Measurements from ENCODE around the gene ATRIP. TPM values are rescaled to one million over a fixed set of nuclear protein-coding genes. Genes with fewer than 3 reads are reported as not detected.
A peak's percentile ranks its signal among the peaks of the same experiment; 100 is the strongest.
"Not testable (repeated sequence)": the region's sequence is repeated elsewhere in the genome, so short reads cannot be mapped to it uniquely, and the experiment has no call there.

The ATRIP gene
- total and polyA plus RNA-seq, 4 experiments from 2014 or later = 11.3 to 15.4 (median 15.1) TPM

DNA sequence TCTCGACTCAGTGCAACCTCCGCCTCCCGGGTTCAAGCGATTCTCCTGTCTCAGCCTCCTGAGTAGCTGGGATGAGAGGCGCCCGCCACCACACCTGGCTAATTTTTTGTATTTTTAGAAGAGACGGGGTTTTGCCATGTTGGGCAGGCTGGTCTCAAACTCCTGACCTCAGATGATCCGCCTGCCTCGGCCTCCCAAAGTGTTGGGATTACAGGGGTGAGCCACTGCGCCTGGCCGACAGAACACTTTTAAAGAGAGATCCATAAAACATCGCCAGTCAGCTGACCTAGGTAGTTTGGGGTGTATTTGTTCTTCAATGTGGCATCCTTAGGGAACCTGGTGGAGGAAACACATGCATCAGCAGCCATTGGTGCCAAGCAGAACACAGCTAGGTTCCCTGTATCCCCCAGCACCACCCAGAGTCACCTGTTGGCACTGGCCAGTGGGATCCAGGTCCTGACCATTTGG, 45.1 kb upstream of the ATRIP start:
- not testable (repeated sequence) for H3K27ac ChIP-seq (ENCODE audit: low read depth, low read length); H3K36me3 Mint-ChIP-seq; DNase-seq; H3K9me3 Mint-ChIP-seq; H3K4me3 ChIP-seq (ENCODE audit: low read length in 2 of 2); H3K9me3 ChIP-seq (ENCODE audit: control insufficient read depth in 1 of 2, low read length in 2 of 2); H3K27me3 ChIP-seq (ENCODE audit: insufficient read depth, low read length); H3K36me3 ChIP-seq (ENCODE audit: insufficient read depth, low read length); H3K4me1 ChIP-seq (ENCODE audit: insufficient read depth, low read length); H3K27ac Mint-ChIP-seq; H3K4me3 Mint-ChIP-seq; H3K4me1 Mint-ChIP-seq; H3K27me3 Mint-ChIP-seq
- intact Hi-C loops (cut with micrococcal nuclease) = loop anchor here (1.0 to 2.0 kb wide), 7 partner anchors 35 to 339 kb away; partner anchors contain the start of gene UQCRC1
- POLR2A ChIA-PET (ENCODE audit: partially characterized antibody) = interaction anchor here (1.1 to 2.2 kb wide), 7 partner anchors 33 to 208 kb away, joined by 3 to 15 read pairs (median 11); partner anchors contain the start of genes CCDC51, PFKFB4, TMA7 and UQCRC1
- CTCF ChIA-PET (ENCODE audit: partially characterized antibody) = interaction anchor here (0.6 to 13.7 kb wide), 47 partner anchors 8 to 382 kb away, joined by 3 to 381 read pairs (median 6); partner anchors contain the start of genes ATRIP, CCDC51, NME6 and PFKFB4

DNA sequence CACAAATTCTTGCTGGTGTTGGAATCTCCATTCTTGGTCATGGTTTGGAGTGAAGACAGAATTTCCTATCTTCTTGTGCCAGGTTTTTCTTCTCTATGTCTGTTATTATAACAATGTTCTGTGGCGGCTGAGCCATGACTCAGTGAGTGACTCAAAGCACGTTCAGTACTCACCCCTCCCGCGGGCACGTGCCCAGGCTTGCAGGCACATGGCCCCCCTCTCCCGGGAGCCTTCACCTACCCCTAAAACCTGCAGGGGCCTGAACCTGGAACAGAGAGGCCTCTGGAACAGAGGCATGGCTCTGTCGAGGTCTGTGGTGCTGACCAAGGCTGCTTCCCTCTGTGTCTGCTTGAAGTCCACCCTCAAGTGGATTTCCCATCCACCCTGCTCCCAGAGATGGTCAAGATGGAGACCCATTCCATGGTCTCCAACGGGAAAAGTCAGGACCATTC, 44.2 kb upstream of the ATRIP start:
- Histone ChIP-seq H3K9me3 (ENCODE audit: control insufficient read depth in 1 of 2, low read length in 2 of 2) (no peaks in the 10 kb centered on the region), H3K4me3 (ENCODE audit: low read length in 2 of 2) (no peak overlapping the region), H3K36me3 (ENCODE audit: insufficient read depth, low read length) (no peaks in the 10 kb centered on the region), H3K27me3 (ENCODE audit: insufficient read depth, low read length) (no peaks in the 10 kb centered on the region), H3K4me1 (ENCODE audit: insufficient read depth, low read length) (no peaks in the 10 kb centered on the region), H3K27ac (ENCODE audit: low read depth, low read length) (no peak overlapping the region)
- DNase-seq = no peak
- intact Hi-C loops (cut with micrococcal nuclease) = no loop called here
- H3K9me3 Mint-ChIP-seq = no peaks in the 10 kb centered on the region
- POLR2A ChIA-PET (ENCODE audit: partially characterized antibody) = no interaction called here
- peaks cover 0 to 2% of the 10 kb centered on the region in 2 donors for H3K27me3 Mint-ChIP-seq
- H3K36me3 Mint-ChIP-seq = no peaks in the 10 kb centered on the region
- H3K4me3 Mint-ChIP-seq = no peak overlapping the region
- H3K4me1 Mint-ChIP-seq = peaks cover 0 to 2% (median 0%) of the 10 kb centered on the region in 4 donors
- H3K27ac Mint-ChIP-seq = no peak overlapping the region
- CTCF ChIA-PET (ENCODE audit: partially characterized antibody) = interaction anchor here (0.6 to 13.7 kb wide), 8 partner anchors 13 to 207 kb away, joined by 3 to 381 read pairs (median 18); partner anchors contain the start of genes PFKFB4, PLXNB1 and UQCRC1

DNA sequence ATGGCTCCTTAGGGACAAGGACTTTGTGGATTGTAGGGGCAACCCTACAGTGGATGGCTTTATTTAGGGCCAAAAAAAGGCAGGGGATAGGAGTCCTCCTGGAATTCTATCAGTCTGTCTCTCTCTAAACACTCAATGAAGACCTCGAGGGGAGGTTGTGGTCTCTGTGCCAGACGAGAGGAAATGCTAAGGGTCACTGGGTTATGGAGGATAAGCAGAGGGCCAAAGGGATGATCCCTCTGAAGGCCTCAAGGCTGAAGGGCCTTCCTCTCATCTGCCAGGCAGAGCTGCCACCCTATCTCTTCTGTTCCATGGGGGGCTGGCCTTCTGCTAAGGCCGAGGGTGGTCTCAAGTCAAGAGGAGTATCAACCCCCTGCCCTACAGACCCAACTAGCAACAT, 43.6 kb upstream of the ATRIP start:
- Histone ChIP-seq H3K36me3 (ENCODE audit: insufficient read depth, low read length) (no peaks in the 10 kb centered on the region), H3K27ac (ENCODE audit: low read depth, low read length) (no peak overlapping the region), H3K4me3 (ENCODE audit: low read length in 2 of 2) (no peak overlapping the region), H3K9me3 (ENCODE audit: control insufficient read depth in 1 of 2, low read length in 2 of 2) (no peaks in the 10 kb centered on the region), H3K27me3 (ENCODE audit: insufficient read depth, low read length) (no peaks in the 10 kb centered on the region), H3K4me1 (ENCODE audit: insufficient read depth, low read length) (no peaks in the 10 kb centered on the region)
- no peaks in the 10 kb centered on the region for H3K9me3 Mint-ChIP-seq
- intact Hi-C loops (cut with micrococcal nuclease) = no loop called here
- H3K4me1 Mint-ChIP-seq = peaks cover 0 to 2% (median 0%) of the 10 kb centered on the region in 4 donors
- ChIA-PET POLR2A (ENCODE audit: partially characterized antibody) (no interaction called here), CTCF (ENCODE audit: partially characterized antibody) (interaction anchor here (1.1 to 13.7 kb wide), 5 partner anchors 30 to 151 kb away, joined by 3 to 381 read pairs (median 155); partner anchors contain the start of genes PFKFB4 and PLXNB1)
- no peak overlapping the region for H3K27ac Mint-ChIP-seq
- H3K4me3 Mint-ChIP-seq = no peak overlapping the region
- H3K27me3 Mint-ChIP-seq = peaks cover 0 to 2% of the 10 kb centered on the region in 2 donors
- H3K36me3 Mint-ChIP-seq = no peaks in the 10 kb centered on the region
- DNase-seq = no peak

DNA sequence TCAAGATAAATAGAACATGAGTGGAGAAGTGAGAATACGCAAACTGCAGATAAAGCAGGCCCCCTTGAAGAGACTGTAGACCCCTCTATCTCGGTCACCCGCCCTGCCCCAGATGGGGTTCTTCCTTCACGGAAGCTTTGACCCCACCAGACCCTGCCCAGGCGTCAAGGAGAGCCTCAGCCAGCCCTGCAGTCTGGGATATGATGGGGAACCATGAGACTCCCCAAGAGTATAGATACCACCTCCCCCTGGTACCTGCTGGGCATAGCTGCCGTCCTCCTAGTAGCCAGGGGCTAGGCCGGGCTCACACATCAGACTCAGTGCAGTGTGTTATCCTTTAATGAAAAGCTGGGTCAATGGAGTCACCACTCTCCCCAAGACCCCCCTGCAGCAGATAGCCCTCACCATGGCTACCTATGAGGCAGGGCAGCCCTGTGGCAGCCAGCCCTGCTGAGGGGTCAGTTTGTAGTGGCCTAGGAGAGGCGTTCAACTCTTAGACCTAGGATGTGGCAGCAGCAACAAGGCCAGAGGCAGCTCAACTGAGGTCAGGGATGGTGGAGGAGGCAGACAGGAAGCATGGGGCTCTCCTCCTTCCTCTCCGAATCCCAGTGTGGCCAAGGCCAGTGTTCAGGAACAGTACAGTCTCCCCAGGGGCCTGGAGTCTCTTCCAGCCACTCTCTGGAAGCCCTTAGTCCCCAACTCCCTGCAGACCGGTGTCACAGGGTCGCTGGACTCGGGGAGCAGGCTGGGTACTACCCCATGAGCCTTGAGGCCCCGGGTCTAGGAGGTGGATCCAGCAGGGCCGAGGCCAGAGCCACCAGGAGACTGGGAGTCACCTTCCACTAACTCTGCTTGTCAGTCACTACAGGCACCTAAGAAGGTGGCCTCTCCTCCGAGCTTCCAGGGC, 42.8 kb upstream of the ATRIP start:
- Histone ChIP-seq H3K4me1 (ENCODE audit: insufficient read depth, low read length) (no peaks in the 10 kb centered on the region), H3K36me3 (ENCODE audit: insufficient read depth, low read length) (no peaks in the 10 kb centered on the region), H3K9me3 (ENCODE audit: control insufficient read depth in 1 of 2, low read length in 2 of 2) (no peaks in the 10 kb centered on the region), H3K27me3 (ENCODE audit: insufficient read depth, low read length) (no peaks in the 10 kb centered on the region), H3K4me3 (ENCODE audit: low read length in 2 of 2) (no peak overlapping the region), H3K27ac (ENCODE audit: low read depth, low read length) (no peak overlapping the region)
- H3K27ac Mint-ChIP-seq = no peak overlapping the region
- ChIA-PET POLR2A (ENCODE audit: partially characterized antibody) (no interaction called here), CTCF (ENCODE audit: partially characterized antibody) (interaction anchor here (0.9 to 13.7 kb wide), 5 partner anchors 29 to 208 kb away, joined by 4 to 381 read pairs (median 155); partner anchors contain the start of genes CCDC51, PFKFB4, PLXNB1 and TMA7)
- H3K9me3 Mint-ChIP-seq = no peaks in the 10 kb centered on the region
- H3K27me3 Mint-ChIP-seq = peaks cover 0 to 2% of the 10 kb centered on the region in 2 donors
- H3K4me1 Mint-ChIP-seq = peaks cover 0 to 2% (median 0%) of the 10 kb centered on the region in 4 donors
- no peaks in the 10 kb centered on the region for H3K36me3 Mint-ChIP-seq
- intact Hi-C loops (cut with micrococcal nuclease) = no loop called here
- no peak for DNase-seq
- no peak overlapping the region for H3K4me3 Mint-ChIP-seq

DNA sequence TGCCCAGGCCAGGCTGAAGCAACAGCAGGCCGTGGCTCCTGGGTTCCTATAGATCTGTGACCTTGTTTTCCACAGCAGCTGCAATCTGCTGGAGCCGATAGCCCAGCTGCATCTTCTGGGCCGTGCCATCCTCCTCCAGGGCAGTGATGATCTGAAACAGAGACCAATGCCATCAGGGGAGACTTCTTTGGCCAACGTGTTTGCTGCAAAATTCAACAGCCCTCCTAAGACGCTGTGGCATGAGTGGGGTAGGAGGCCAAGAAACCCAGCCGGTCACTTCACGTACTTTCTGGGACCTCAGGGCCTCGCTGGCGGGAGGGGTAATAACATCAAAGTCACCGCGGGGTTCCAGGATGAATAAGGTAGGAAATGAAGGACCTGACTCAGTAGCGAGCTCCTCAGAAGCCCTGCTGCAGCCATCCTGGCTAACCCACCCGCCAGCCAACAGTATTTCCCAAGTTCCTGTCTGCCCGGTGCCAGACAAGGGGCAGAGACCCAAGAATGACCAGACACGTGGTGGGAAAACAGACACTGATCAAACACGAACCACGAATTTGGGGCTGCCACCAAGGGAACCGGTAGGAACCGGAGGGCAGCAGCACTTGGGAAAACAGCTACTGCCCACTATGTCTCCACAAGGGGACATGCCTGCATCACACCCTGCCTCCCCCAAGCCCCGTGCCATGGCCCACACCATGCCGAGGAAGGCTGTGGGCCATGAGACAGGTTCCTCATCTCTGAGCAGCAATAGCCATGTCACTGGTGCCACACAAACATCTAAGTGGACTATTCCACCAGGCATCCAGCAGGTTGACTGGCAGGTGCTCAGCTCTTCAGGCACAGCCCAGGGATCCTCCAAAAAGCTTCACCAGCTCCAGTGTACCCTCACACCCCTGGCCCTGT, 41.8 kb upstream of the ATRIP start:
- peak overlapping the region in 1 of 7 donors; percentile 30 for H3K27ac Mint-ChIP-seq
- Histone ChIP-seq H3K27me3 (ENCODE audit: insufficient read depth, low read length) (no peaks in the 10 kb centered on the region), H3K27ac (ENCODE audit: low read depth, low read length) (no peak overlapping the region), H3K9me3 (ENCODE audit: control insufficient read depth in 1 of 2, low read length in 2 of 2) (no peaks in the 10 kb centered on the region), H3K36me3 (ENCODE audit: insufficient read depth, low read length) (no peaks in the 10 kb centered on the region), H3K4me3 (ENCODE audit: low read length in 2 of 2) (no peak overlapping the region), H3K4me1 (ENCODE audit: insufficient read depth, low read length) (no peaks in the 10 kb centered on the region)
- POLR2A ChIA-PET (ENCODE audit: partially characterized antibody) = no interaction called here
- peaks cover 0 to 2% (median 0%) of the 10 kb centered on the region in 4 donors for H3K4me1 Mint-ChIP-seq
- H3K36me3 Mint-ChIP-seq = no peaks in the 10 kb centered on the region
- DNase-seq = no peak
- peaks cover 0 to 2% of the 10 kb centered on the region in 2 donors for H3K27me3 Mint-ChIP-seq
- intact Hi-C loops (cut with micrococcal nuclease) = no loop called here
- H3K9me3 Mint-ChIP-seq = no peaks in the 10 kb centered on the region
- no peak overlapping the region for H3K4me3 Mint-ChIP-seq
- CTCF ChIA-PET (ENCODE audit: partially characterized antibody) = interaction anchor here (0.9 to 13.7 kb wide), 5 partner anchors 28 to 207 kb away, joined by 4 to 381 read pairs (median 155); partner anchors contain the start of genes CCDC51, PFKFB4, PLXNB1 and TMA7

DNA sequence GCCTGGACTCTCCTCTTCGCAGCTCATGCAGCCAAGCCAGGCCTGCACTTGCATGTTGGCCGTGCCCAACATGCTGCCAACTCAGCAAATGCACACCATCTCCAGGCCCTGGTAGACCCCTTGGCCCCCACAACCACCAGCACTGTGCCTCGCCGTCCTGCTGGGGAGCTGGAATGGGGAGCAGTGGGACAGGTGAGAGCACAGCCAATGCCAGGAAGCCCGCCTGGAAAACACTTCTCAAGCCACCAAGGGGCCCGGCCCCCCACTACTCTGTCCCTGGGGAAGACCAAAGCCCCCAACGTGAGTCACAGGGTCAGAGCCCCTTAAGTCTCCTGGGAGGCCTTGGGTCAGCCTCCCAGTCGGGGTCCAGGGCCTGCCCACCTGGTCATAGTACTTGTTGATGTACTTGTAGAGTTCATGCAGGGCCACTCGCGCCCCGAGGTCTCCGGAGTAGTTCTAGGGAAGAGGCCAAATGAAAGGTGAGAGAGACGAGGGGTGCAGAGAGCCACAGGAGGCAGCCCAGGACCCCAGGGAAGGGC, 41.1 kb upstream of the ATRIP start:
- Histone ChIP-seq H3K4me1 (ENCODE audit: insufficient read depth, low read length) (no peaks in the 10 kb centered on the region), H3K4me3 (ENCODE audit: low read length in 2 of 2) (no peak overlapping the region), H3K27me3 (ENCODE audit: insufficient read depth, low read length) (no peaks in the 10 kb centered on the region), H3K27ac (ENCODE audit: low read depth, low read length) (no peak overlapping the region), H3K9me3 (ENCODE audit: control insufficient read depth in 1 of 2, low read length in 2 of 2) (no peaks in the 10 kb centered on the region), H3K36me3 (ENCODE audit: insufficient read depth, low read length) (no peaks in the 10 kb centered on the region)
- ChIA-PET POLR2A (ENCODE audit: partially characterized antibody) (no interaction called here), CTCF (ENCODE audit: partially characterized antibody) (interaction anchor here (8.0 to 13.7 kb wide), 2 partner anchors 28 to 148 kb away, joined by 330 to 381 read pairs; partner anchors contain the start of genes PFKFB4 and PLXNB1)
- Mint-ChIP-seq H3K4me3 (no peak overlapping the region), H3K4me1 (peaks cover 0 to 2% (median 0%) of the 10 kb centered on the region in 4 donors), H3K36me3 (no peaks in the 10 kb centered on the region), H3K27me3 (peaks cover 0 to 2% of the 10 kb centered on the region in 2 donors), H3K27ac (no peak overlapping the region), H3K9me3 (no peaks in the 10 kb centered on the region)
- intact Hi-C loops (cut with micrococcal nuclease) = no loop called here
- no peak for DNase-seq

All from CD4-positive, alpha-beta memory T cell (primary cell).